ENCODE measurements around the gene MYBPHL. TPM values are rescaled to one million over a fixed set of nuclear protein-coding genes. Genes with fewer than 3 reads are reported as not detected.

MYBPHL gene
- total and polyA plus RNA-seq, 2 experiments from 2014 or later = not detected

DNA sequence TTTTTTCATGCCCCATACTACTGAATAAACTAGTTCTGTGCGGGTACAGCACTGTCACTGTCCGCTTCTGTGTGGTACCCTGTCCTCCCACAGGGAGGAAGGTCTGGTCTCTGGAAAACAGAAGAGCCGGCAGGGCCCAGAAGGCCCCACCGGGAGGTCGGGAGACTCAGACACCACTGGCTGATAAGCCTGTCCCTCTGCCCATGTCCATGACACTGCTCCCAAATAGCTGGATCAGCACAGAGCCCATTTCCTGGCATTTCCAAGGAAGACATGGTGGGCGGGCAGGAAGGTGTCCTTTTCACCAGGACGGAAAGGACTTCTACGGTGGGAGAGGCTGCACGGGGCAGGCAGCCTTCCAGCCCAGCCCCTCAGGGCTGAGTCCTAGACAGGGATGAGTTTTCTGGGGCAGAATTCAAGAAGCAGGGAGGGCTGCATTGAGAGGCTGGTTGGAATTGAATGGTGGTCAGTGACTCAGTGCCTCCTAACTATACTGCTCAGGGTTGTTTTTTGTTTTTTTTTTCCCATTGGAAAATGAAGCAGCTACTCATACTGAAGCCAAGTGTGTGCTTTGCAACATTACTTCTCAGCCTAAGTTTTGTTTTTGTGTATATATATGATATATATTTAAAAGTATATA lies 31.0 kb downstream of the MYBPHL start:
- H3K79me2 ChIP-seq (ENCODE audit: insufficient read depth) = peaks cover under 1% of the 10 kb centered on the region; the same call in 1 of the 2 replicates
- H3K4me3 ChIP-seq = no peak overlapping the region
- no peak overlapping the region for H2AFZ ChIP-seq
- H3K27ac ChIP-seq = no peak overlapping the region
- H3K36me3 ChIP-seq (ENCODE audit: low read depth) = no peaks in the 10 kb centered on the region
- H3K9ac ChIP-seq = no peak overlapping the region
- no peak for TF ChIP-seq EZH2 (IDR thresholded peaks at IDR 0.05; ENCODE audit: insufficient read depth, poor library complexity, severe bottlenecking)
- TF ChIP-seq EZH2phosphoT487 (IDR thresholded peaks at IDR 0.05; ENCODE audit: insufficient read depth, low read depth) = no peak
- H4K20me1 ChIP-seq (ENCODE audit: insufficient read depth) = no peaks in the 10 kb centered on the region
- H3F3A ChIP-seq (ENCODE audit: insufficient read depth) = no peaks in the 10 kb centered on the region; the same call in 1 of the 2 replicates
- in situ Hi-C loops (cut with MboI) = loop anchor here (5.0 kb wide), 1 partner anchor 121 kb away; the partner anchor contains the start of gene SORT1
- DNase-seq = peak; percentile 73
- WGBS, 2 experiments (ENCODE audit: low coverage in 1 of 2, low lambda C conversion rate in 2 of 2, missing lambda C conversion rate in 2 of 2) = 58 to 65% methylated on average over 9 of the region's 9 CpGs
- H3K9me2 ChIP-seq (ENCODE audit: insufficient read depth) = no peaks in the 10 kb centered on the region
- no peaks in the 10 kb centered on the region for H3K27me3 ChIP-seq (replicated peaks; ENCODE audit: insufficient read depth)
- no peaks in the 10 kb centered on the region for H3K9me3 ChIP-seq (ENCODE audit: low read depth)
- H3K4me2 ChIP-seq (ENCODE audit: unreplicated experiment) = no peak overlapping the region
- peaks cover 6% of the 10 kb centered on the region; the same call in 1 of the 2 replicates for H3K4me1 ChIP-seq (ENCODE audit: insufficient read depth)

DNA sequence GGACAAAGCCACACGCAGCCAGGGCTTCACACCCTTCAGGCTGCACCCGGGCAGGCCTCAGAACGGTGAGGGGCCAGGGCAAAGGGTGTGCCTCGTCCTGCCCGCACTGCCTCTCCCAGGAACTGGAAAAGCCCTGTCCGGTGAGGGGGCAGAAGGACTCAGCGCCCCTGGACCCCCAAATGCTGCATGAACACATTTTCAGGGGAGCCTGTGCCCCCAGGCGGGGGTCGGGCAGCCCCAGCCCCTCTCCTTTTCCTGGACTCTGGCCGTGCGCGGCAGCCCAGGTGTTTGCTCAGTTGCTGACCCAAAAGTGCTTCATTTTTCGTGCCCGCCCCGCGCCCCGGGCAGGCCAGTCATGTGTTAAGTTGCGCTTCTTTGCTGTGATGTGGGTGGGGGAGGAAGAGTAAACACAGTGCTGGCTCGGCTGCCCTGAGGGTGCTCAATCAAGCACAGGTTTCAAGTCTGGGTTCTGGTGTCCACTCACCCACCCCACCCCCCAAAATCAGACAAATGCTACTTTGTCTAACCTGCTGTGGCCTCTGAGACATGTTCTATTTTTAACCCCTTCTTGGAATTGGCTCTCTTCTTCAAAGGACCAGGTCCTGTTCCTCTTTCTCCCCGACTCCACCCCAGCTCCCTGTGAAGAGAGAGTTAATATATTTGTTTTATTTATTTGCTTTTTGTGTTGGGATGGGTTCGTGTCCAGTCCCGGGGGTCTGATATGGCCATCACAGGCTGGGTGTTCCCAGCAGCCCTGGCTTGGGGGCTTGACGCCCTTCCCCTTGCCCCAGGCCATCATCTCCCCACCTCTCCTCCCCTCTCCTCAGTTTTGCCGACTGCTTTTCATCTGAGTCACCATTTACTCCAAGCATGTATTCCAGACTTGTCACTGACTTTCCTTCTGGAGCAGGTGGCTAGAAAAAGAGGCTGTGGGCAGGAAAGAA lies 32.0 kb downstream of the MYBPHL start:
- no peaks in the 10 kb centered on the region for H4K20me1 ChIP-seq (ENCODE audit: insufficient read depth)
- no peaks in the 10 kb centered on the region for H3K9me2 ChIP-seq (ENCODE audit: insufficient read depth)
- no peaks in the 10 kb centered on the region for H3K27me3 ChIP-seq (replicated peaks; ENCODE audit: insufficient read depth)
- H3K36me3 ChIP-seq (ENCODE audit: low read depth) = no peaks in the 10 kb centered on the region
- no peak overlapping the region for H3K4me2 ChIP-seq (ENCODE audit: unreplicated experiment)
- H2AFZ ChIP-seq = no peak overlapping the region
- peaks cover 6% of the 10 kb centered on the region; the same call in 1 of the 2 replicates for H3K4me1 ChIP-seq (ENCODE audit: insufficient read depth)
- no peak overlapping the region for H3K4me3 ChIP-seq
- no peaks in the 10 kb centered on the region; the same call in 1 of the 2 replicates for H3F3A ChIP-seq (ENCODE audit: insufficient read depth)
- peak; percentile 35 for DNase-seq
- TF ChIP-seq EZH2phosphoT487 (IDR thresholded peaks at IDR 0.05; ENCODE audit: insufficient read depth, low read depth) (no peak), EZH2 (IDR thresholded peaks at IDR 0.05; ENCODE audit: insufficient read depth, poor library complexity, severe bottlenecking) (no peak)
- H3K79me2 ChIP-seq (ENCODE audit: insufficient read depth) = no peaks in the 10 kb centered on the region
- no peak overlapping the region for H3K27ac ChIP-seq
- 62 to 69% methylated on average over 21 to 24 of the region's 24 CpGs for WGBS, 2 experiments (ENCODE audit: low coverage in 1 of 2, low lambda C conversion rate in 2 of 2, missing lambda C conversion rate in 2 of 2)
- no peak overlapping the region for H3K9ac ChIP-seq
- in situ Hi-C loops (cut with MboI) = loop anchor here (5.0 kb wide), 1 partner anchor 122 kb away; the partner anchor contains the start of gene SORT1
- no peaks in the 10 kb centered on the region for H3K9me3 ChIP-seq (ENCODE audit: low read depth)

- DNase-seq = no peak
- H3K9me3 ChIP-seq (ENCODE audit: low read depth) = no peaks in the 10 kb centered on the region
- H4K20me1 ChIP-seq (ENCODE audit: insufficient read depth) = no peaks in the 10 kb centered on the region
- no peak overlapping the region for H3K27ac ChIP-seq
- H3F3A ChIP-seq (ENCODE audit: insufficient read depth) = no peaks in the 10 kb centered on the region; the same call in 1 of the 2 replicates
- 85 to 86% methylated on average over 23 to 30 of the region's 30 CpGs for WGBS, 2 experiments (ENCODE audit: low coverage in 1 of 2, low lambda C conversion rate in 2 of 2, missing lambda C conversion rate in 2 of 2)
- no peaks in the 10 kb centered on the region for H3K27me3 ChIP-seq (replicated peaks; ENCODE audit: insufficient read depth)
- no peaks in the 10 kb centered on the region for H3K36me3 ChIP-seq (ENCODE audit: low read depth)
- H3K79me2 ChIP-seq (ENCODE audit: insufficient read depth) = no peaks in the 10 kb centered on the region
- peaks cover 6% of the 10 kb centered on the region; the same call in 1 of the 2 replicates for H3K4me1 ChIP-seq (ENCODE audit: insufficient read depth)
- no peak overlapping the region for H2AFZ ChIP-seq
- in situ Hi-C loops (cut with MboI) = no loop called here
- no peak overlapping the region for H3K4me3 ChIP-seq
- TF ChIP-seq EZH2 (IDR thresholded peaks at IDR 0.05; ENCODE audit: insufficient read depth, poor library complexity, severe bottlenecking) = no peak
- TF ChIP-seq EZH2phosphoT487 (IDR thresholded peaks at IDR 0.05; ENCODE audit: insufficient read depth, low read depth) = no peak
- H3K9me2 ChIP-seq (ENCODE audit: insufficient read depth) = no peaks in the 10 kb centered on the region
- H3K9ac ChIP-seq = no peak overlapping the region
- H3K4me2 ChIP-seq (ENCODE audit: unreplicated experiment) = no peak overlapping the region
These were observed 33.1 kb downstream of the MYBPHL start for GRCh38 chr1:109273570-109274288.

All from GM23248 (cell line).